NOMO-1 treated with DMSO at 0.1 percent for 48 hours (cell line): Measurements from ENCODE around the gene TSPAN5.

ENCODE experiments used
- DNase-seq: peaks from one replicate; lab custom pipeline; 2025; ENCODE audit not compliant: unreplicated experiment; lab: John Stamatoyannopoulos, UW

TSPAN5 gene

GRCh38 chr4:98673978-98674377 lies 15.6 kb upstream of the TSPAN5 start:
- no peak for DNase-seq

- DNase-seq = no peak
Measured at GRCh38 chr4:98673288-98673644, 14.9 kb upstream of the TSPAN5 start.

GRCh38 chr4:98672583-98673287 lies 14.3 kb upstream of the TSPAN5 start:
- no peak for DNase-seq

- DNase-seq = no peak
Measured at GRCh38 chr4:98671131-98671530, 12.7 kb upstream of the TSPAN5 start.

- no peak for DNase-seq
Measured at GRCh38 chr4:98670186-98670585, 11.8 kb upstream of the TSPAN5 start.

GRCh38 chr4:98669577-98669976 lies 11.2 kb upstream of the TSPAN5 start:
- DNase-seq = no peak

GRCh38 chr4:98664959-98665358 lies 6.5 kb upstream of the TSPAN5 start:
- DNase-seq = no peak

- no peak for DNase-seq
Measured at GRCh38 chr4:98663226-98664006, 5.0 kb upstream of the TSPAN5 start.

- DNase-seq = no peak
Measured at GRCh38 chr4:98662626-98663225, 4.3 kb upstream of the TSPAN5 start.

GRCh38 chr4:98662055-98662453 lies 3.6 kb upstream of the TSPAN5 start:
- no peak for DNase-seq

- DNase-seq = no peak
Measured at GRCh38 chr4:98661371-98662054, 3.1 kb upstream of the TSPAN5 start.

- no peak for DNase-seq
Measured at GRCh38 chr4:98659741-98660462, 1.5 kb upstream of the TSPAN5 start.

GRCh38 chr4:98659106-98659592 lies 738 bp upstream of the TSPAN5 start:
- DNase-seq = no peak

GRCh38 chr4:98657531-98658286 lies 702 bp downstream of the TSPAN5 start:
- no peak for DNase-seq

GRCh38 chr4:98656886-98657285 lies 1.5 kb downstream of the TSPAN5 start:
- no peak for DNase-seq

GRCh38 chr4:98656443-98656842 lies 2.0 kb downstream of the TSPAN5 start:
- no peak for DNase-seq

GRCh38 chr4:98653890-98654867 lies 4.2 kb downstream of the TSPAN5 start:
- DNase-seq = no peak

GRCh38 chr4:98652996-98653395 lies 5.4 kb downstream of the TSPAN5 start:
- DNase-seq = no peak

GRCh38 chr4:98648602-98649001 lies 9.8 kb downstream of the TSPAN5 start:
- DNase-seq = no peak
